Nephron progenitor cell (in vitro differentiated cells): ENCODE data around the gene GNB1L.

Experiments used
- DNase-seq: peaks from one replicate; pipeline ENCODE4 v3.0.0; 2021
- H3K27ac Mint-ChIP-seq: 2 replicates; pipeline ENCODE4 v1.8.0; 2021; ENCODE audit warnings: mild to moderate bottlenecking, moderate library complexity, mixed read lengths
- H3K27me3 Mint-ChIP-seq: 2 replicates; pipeline ENCODE4 v1.8.0; 2021; ENCODE audit warnings: mild to moderate bottlenecking, low read depth, mixed read lengths; ENCODE audit not compliant: poor library complexity
- H3K36me3 Mint-ChIP-seq: 2 replicates; pipeline ENCODE4 v1.8.0; 2021; ENCODE audit warnings: low read depth, mixed read lengths
- H3K4me1 Mint-ChIP-seq: 2 replicates; pipeline ENCODE4 v1.8.0; 2021; ENCODE audit warnings: mixed read lengths
- H3K4me3 Mint-ChIP-seq: 2 replicates; pipeline ENCODE4 v1.8.0; 2021; ENCODE audit warnings: mild to moderate bottlenecking, moderate library complexity, mixed read lengths
- H3K9me3 Mint-ChIP-seq: 2 replicates; pipeline ENCODE4 v1.8.0; 2021; ENCODE audit warnings: mild to moderate bottlenecking, moderate library complexity, mixed read lengths
- CTCF ChIP-seq: fragments of 200-600 bp; sonication (generic); IDR thresholded peaks from 2 replicates; pipeline ENCODE4 v1.5.0; 2021; ENCODE audit warnings: antibody characterized with exemption

Gene GNB1L

GRCh38 chr22:19901577-19902244 lies 47.0 kb upstream of the GNB1L start:
- peaks cover 54% of the 10 kb centered on the region for H3K4me1 Mint-ChIP-seq
- no peaks in the 10 kb centered on the region for H3K9me3 Mint-ChIP-seq
- peaks cover 19% of the 10 kb centered on the region for H3K27me3 Mint-ChIP-seq
- no peak overlapping the region for H3K27ac Mint-ChIP-seq
- H3K4me3 Mint-ChIP-seq, result no peak overlapping the region
- DNase-seq, result no peak
- H3K36me3 Mint-ChIP-seq, result peaks cover 10% of the 10 kb centered on the region
- TF ChIP-seq CTCF, result no peak

GRCh38 chr22:19900707-19901436 lies 46.2 kb upstream of the GNB1L start:
- H3K4me3 Mint-ChIP-seq, result no peak overlapping the region
- no peaks in the 10 kb centered on the region for H3K9me3 Mint-ChIP-seq
- no peak for TF ChIP-seq CTCF
- H3K4me1 Mint-ChIP-seq, result peaks cover 51% of the 10 kb centered on the region
- DNase-seq, result no peak
- H3K27me3 Mint-ChIP-seq, result peaks cover 18% of the 10 kb centered on the region
- H3K36me3 Mint-ChIP-seq, result peaks cover 2% of the 10 kb centered on the region
- H3K27ac Mint-ChIP-seq, result no peak overlapping the region

- Mint-ChIP-seq H3K27ac (no peak overlapping the region), H3K4me3 (no peak overlapping the region), H3K27me3 (peaks cover 18% of the 10 kb centered on the region), H3K4me1 (peaks cover 42% of the 10 kb centered on the region), H3K36me3 (peaks cover 4% of the 10 kb centered on the region), H3K9me3 (no peaks in the 10 kb centered on the region)
- no peak for TF ChIP-seq CTCF
- DNase-seq, result no peak
Observed at GRCh38 chr22:19898831-19899567, 44.3 kb upstream of the GNB1L start.

- no peak for DNase-seq
- Mint-ChIP-seq H3K4me1 (peaks cover 42% of the 10 kb centered on the region), H3K4me3 (no peak overlapping the region), H3K36me3 (peaks cover 7% of the 10 kb centered on the region), H3K27me3 (peaks cover 13% of the 10 kb centered on the region), H3K27ac (no peak overlapping the region), H3K9me3 (no peaks in the 10 kb centered on the region)
- TF ChIP-seq CTCF, result no peak
Observed at GRCh38 chr22:19898145-19898544, 43.5 kb upstream of the GNB1L start.

- Mint-ChIP-seq H3K4me3 (no peak overlapping the region), H3K4me1 (peaks cover 42% of the 10 kb centered on the region), H3K9me3 (no peaks in the 10 kb centered on the region), H3K27me3 (peaks cover 12% of the 10 kb centered on the region), H3K27ac (no peak overlapping the region), H3K36me3 (peaks cover 7% of the 10 kb centered on the region)
- no peak for DNase-seq
- no peak for TF ChIP-seq CTCF
Observed at GRCh38 chr22:19897726-19898125, 43.1 kb upstream of the GNB1L start.
